ENCODE measurements around the gene RTF1.

GRCh38 chr15:41504751-41505492, 88.0 kb downstream of the RTF1 start:
- TF ChIP-seq CTCF (conservative IDR thresholded peaks at IDR 0.05; ENCODE audit: low read length), result no peak
- TF ChIP-seq EZH2phosphoT487 (IDR thresholded peaks at IDR 0.05; ENCODE audit: borderline replicate concordance, low read depth, low read length), result no peak
